T-helper 9 cell (primary cell): ENCODE measurements around the gene INSYN2A.

Source experiments
- DNase-seq: peaks from one replicate; pipeline ENCODE4 v3.0.0-alpha.2; 2020

Gene INSYN2A

DNA sequence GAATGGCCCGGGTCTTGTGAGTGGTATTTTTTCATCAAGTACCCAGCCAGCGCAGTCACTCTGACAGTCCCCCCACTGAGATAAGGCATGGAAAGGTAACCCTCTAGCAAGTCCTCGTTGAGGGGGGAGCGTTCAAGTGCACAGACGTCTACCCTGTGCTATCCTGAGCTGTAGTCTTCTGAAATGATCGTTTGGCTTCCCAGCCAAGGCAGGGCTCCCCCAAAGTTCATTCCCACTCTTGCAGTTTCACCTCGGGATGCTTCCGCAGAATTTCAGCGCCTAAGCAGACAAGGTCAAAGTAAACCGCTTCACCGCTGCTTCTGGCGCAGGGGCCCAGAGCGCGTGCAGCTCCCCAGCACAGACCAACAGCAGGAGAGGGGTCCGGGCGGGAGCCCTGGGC lies 1.8 kb downstream of the INSYN2A start:
- no peak for DNase-seq

DNA sequence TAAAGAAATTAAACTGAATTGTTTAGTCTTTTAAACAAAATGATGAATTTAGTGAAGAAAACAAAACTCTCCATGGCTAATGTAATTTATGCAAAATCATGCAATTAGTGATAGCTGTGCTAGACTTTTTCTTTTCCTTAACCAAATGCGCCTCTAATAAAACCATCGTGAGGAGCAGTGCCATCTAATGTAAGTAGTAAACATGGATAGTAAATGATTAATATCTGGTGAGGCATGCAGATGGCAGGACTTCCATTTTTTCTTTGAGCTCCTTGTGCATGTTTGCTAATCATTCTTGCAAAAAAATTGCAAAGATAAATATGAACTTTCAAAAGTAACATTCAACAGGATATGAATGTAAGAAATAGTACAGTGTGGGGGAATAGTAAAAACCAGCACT lies 2.3 kb downstream of the INSYN2A start:
- DNase-seq, result no peak

DNA sequence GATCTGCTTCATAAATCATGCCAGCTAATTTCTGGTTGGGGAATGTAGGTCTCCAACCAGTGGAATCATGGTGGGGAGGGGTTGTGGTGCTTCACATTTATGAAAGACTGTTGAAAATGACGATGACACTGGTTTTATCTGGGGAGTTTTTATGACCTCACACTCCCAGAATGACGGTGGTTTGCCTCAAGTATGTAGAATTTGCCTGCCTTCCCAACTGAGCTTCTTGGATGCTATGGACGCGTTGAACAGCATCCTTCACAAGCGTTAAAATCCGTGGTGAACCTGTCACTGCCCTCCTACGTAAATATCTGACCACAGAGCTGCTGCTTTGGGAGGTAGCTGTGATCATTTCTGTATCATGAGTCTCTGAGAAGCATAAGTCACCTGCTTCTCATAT lies 3.3 kb downstream of the INSYN2A start:
- DNase-seq, result no peak

DNA sequence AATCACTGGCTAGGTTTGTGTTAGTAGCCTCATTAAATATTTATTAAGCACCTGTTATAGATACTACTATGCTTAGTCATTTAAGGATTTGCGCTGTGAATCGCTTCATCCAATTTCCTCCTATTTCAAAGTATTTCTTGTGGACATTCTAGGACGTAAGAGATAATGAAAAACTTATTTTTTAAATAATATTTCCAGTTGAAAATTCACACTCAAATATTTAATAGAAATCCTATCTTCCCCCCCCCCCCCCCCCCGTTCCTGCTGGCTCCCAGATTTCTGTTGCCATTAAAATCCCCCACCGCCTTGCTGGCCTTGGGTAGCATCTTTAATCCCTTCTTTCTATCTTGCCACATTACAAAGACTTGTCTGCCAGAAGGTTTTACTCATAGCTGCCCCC lies 6.0 kb downstream of the INSYN2A start:
- no peak for DNase-seq

DNA sequence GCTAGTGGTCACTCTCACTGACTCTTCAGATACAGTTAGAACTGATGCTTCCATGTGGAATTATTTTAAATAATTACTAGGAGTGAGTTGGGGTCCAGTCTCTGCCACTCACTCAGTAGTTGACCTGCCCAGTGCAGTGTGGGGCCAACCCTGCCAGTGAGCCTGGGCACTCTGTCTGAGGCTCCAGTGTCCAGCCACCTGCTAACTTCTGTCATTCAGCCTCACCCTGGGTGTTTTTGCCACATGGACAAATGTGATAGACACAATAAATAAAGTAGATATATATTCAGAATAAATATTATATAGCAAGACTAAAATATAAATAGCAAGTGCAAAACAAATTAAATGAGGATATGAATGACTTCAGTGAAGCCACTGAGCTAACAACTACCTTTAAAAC lies 7.2 kb downstream of the INSYN2A start:
- no peak for DNase-seq

DNA sequence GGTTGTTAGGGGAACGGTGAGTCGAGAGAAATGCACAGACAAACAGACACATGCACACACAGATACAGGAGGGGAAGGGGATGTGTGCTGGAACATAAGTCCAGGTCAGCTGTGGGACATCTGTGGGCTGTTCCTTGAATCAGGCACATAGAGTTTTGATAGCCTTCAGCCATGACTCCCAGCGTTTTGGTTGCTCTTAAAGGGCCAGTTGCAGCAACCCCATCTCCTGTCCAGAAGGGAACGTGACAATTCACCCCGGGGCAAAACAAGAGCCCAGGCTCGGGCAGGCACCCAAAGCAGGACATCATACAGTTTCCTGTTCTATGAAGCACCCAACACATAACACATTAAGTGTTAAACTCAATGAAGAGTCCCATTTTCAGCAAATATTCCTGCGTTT lies 9.6 kb downstream of the INSYN2A start:
- no peak for DNase-seq

DNA sequence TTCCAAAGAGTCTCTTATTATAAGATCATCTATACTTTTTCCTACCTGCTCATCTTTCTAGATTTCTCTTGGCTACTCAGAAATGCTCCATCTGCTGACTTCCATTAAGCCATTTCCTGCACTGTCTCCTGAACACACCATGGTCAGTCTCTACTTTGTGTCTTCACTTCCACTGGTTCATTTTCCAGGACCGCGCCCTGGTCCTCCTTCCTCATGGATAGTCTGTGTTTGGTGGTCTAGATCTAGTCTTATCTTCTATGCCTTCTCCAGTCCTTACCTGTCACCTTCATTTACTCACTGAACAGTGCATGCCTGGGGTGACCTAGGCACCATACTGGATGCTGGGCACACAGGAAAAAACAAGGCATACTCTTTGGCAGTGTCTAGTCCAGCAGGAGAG lies 11.8 kb downstream of the INSYN2A start:
- DNase-seq, result no peak

DNA sequence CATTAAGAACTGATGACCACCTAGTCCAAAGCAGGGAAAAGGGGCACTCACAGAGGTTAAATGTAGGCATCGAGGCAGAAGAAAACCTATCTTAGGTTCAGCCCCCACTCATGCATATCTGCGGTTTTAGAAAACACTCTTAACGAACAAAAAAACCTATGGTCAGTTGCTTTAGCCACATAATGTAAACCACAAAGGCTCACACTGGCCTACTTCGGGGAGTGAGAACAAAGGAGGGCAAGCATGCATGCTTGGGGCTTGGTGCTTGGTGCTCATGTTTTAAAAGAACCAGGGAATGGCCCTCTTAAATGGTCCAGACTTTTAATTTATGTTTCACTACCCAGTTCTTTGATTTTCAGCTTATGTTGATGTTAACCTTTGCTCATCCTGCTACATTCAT lies 14.2 kb downstream of the INSYN2A start:
- DNase-seq, result no peak

DNA sequence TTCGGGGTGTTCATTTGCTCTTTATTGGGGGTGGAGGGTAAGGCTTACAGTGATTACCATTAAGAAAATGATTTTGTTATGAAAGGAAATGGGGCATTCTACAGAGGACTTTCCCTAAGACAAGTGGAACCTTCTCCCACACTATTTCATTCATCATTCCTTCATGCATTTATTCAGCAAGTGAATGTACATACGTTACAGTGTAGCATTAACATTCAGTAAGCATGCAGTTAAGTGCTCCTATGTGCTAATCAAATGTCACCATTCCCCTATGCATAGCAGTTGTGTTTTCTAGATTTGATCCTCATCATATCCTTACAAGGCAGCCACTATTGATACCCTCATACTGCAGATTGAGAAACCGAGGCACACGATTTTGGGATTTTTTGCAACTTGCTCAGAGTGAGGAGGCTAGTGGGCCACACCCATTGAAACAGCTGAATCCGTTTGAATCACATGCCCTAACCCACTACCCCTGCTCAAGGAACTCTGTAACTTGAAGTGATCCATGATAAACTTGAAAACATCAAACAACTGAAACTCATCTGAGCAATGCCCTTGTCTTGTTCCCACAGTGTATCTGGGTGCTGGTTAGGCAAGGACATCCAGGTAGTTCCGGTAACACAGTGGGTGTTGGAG lies 16.7 kb downstream of the INSYN2A start:
- no peak for DNase-seq

DNA sequence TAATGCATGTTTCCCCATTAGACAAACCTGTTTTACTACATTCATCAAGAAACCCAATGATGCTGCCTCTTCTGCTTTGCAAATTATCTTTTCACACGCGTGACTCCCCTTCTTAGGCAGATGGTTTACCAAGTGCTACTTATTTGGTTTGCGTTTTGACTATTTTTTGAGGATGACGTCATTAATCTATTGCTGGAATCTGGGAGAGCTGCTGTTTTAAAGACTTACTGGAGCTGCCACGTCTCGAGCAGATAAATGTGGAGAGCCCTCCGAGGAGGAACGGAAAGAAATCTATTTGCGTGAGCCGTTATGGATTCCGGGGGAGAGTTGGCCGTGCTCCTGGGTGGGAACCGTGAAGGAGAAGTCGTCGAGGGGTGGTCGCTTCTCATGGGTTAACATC lies 19.7 kb downstream of the INSYN2A start:
- DNase-seq, result no peak

DNA sequence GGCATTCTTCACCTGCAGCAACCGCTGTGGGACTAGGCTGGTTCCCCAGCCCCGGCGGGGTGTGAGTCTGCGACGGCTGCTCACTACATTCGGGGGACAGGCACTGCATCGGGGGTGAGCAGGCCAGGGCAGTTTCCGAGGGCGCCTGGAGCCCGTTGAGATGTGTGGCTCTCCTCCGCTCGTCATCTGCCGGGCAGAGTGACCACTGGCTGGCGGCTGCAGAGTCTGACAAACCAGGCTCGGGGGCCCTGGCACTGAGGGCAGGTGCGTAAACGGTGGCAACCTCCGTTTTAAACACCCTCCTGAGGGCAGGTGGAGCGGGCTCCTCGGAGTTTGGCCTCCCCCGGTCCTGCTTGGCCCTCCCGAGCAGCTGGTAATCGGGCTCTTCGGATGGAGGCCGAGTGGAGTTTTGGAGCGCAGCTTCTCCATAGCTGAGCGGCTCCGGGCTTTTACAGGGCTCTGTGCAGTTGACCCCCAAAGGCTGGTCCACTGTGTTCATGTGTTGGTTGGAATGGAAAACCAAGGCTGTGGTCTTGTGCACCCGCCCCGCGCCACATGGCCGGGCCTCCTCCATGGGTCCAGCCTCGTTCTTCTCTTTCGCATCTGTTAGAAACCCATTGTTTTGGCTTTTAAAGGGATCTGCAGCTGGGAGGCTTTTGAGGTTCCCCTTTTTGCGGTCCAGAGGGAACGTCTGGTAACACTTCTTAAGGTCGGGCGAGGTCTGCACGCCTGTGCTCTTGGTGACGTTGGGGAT lies 20.9 kb downstream of the INSYN2A start:
- no peak for DNase-seq

DNA sequence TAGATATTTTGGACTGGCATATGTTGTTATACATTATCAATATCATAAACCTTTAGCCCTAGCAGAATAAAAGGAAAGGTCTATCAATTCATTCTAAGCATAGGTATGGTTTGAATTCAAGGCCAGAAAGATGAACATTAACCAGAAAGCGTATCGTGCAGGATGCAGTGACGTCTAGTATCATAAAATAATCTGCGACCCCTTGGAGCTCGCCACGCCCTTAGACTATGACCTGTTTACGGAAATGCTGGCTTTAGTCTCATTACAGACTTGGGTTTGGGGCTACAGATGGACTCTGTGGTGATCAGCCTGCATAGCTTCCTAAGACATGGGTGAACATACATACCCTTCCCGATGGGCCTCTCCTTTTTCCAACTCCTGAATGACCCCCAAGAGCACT lies 21.5 kb downstream of the INSYN2A start:
- DNase-seq, result no peak

DNA sequence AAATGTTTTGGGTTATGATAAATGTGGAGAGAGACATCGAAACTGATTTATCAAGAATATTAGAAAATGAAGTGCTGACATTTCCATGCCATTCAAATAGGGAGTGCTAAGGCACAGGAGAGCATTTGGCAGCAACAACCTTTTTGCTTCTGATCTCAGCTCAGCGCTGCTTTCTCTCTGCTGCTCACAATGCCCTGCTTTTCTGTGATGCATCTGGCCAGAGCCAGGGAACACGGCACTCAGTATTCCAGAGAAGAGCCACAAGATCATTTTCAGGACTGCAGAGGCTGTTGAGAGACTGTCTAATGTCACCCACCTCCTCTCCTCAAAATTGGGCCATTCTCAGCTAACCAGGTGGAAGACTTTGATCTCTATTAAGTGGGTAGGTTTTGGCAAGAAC lies 28.1 kb downstream of the INSYN2A start:
- no peak for DNase-seq

DNA sequence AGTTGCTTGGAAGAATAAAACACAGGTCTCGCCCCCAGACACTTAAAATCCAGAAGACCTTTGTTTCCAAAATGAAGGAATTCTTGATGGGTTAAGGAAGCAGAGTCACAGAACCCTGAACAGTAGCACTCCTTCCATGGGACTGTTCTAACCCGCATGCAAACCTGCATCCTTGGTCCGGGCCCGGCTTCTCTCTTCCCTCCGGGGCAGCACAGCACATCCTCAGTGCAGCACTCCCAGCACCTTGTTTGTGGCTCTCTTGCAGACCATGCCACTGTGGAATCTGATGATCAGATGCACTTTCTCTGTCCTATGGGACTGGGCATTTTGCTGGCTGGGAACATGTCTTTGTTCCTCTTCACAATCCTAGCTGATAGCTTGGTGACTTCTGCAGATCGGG lies 33.5 kb downstream of the INSYN2A start:
- DNase-seq, result no peak

DNA sequence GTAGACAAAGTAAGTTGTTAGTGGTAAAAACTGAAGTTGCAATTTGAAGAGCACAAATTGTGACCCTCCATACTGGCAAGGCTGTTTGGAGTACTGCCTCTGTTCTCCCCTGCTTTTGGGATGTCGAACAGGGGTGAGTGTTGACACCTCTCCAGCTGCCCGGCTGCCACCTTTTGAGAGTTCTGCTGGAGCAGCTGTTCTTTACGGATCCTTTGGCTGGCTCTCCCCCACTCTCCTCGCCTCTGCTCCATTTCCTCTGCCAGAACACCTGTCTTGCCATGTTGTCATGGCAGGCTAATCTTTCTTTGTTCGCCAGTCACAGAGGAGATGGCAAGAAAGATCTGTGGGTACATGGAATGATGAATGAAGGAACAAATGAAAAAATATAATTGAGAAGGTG lies 34.9 kb downstream of the INSYN2A start:
- no peak for DNase-seq

DNA sequence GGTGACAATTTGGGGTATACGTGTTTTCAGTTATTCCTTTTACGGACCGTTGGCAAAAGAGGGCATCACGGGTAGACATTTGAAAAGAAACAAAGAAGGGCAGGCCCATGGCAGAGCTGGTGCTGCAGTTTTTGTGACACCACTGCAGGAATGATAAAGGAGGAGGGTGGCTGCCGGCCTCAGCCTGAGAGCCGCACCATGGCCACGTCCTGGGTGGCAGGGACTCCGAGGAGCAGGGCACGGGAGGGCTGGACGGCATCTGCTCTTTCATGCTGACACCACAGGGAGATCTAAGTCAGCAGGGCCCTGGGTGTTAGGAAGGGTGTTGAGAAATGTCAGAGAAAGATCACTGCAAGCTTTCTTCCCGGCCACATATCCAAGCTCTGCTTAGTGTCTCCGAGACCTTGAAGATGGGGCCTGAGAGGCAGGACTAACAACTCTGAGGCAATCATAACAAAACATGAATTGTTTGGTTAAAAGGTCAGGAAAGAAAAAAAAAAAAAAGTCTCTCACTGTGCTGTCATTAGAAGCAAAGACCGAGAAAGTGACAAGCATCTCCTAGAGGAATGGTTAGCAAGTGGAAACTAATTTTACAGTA lies 36.6 kb downstream of the INSYN2A start:
- DNase-seq, result no peak

DNA sequence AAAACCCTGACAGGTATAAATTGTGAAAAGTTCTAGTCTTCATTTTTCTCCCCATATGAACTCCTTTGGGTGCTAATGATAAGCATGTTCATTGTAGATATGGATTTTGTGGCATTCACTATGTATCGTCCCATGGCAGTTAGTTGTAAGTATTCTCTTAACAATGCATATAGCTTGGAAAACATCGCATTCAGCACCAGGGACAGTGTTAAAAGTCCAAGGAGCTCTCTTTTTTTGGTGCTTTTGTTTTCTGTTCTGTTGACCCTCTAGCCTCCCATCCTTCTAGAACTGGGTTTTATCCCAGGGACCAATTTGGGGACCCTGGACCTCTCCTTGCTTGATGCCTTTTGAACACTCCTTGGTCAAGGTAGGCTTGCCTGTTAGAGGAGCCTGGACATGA lies 37.7 kb downstream of the INSYN2A start:
- no peak for DNase-seq

DNA sequence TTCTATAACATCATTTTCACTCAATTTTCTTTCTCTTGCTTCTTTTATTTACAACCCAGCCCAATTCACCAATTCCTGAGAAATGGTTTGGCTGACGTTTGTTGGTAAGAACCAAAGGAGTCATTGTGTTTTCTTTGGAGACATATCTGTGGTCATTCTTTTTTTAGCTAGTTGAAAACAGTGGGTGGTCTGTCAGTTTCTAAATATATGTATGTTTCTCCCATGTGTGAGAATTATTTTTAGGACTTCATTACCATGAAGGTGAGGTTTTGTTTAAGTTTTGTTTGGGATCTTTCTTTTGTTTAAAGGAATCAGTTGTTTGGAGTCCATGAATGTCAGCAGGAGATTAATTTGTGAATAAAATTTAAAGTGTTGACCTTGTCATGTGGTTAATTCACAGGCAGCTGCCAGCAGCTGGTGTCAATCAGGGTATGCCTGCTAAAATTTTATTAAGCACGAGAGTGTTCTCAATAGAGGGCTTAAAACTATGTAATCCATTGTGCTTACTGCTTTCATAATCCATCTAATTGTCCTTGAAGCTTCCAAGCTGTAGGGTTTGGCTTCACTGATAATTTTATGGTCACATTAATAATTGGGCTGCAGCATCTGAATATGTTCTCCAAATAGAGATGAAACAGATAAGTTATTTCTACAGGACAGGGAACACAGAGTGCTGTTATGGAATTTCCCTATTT lies 38.7 kb downstream of the INSYN2A start:
- DNase-seq, result no peak

DNA sequence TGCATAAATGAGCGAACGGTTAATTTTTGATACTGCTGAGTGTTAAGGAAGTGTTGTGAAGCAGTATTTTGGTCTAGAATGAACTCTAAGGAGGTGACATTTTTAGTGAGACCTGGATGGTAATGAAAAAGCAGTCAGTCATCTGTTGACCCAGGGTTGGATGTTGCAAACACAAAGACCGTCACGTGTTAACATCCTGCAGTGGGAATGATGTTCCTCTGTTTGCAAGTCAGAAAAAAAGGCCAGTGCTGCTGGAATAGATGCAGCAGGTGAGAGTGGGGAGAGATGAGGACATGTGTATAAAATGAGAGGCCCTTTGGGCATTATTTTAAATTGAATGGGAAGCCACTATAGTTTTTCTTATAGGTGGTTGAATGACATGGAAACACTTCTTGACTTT lies 39.3 kb downstream of the INSYN2A start:
- DNase-seq, result no peak

DNA sequence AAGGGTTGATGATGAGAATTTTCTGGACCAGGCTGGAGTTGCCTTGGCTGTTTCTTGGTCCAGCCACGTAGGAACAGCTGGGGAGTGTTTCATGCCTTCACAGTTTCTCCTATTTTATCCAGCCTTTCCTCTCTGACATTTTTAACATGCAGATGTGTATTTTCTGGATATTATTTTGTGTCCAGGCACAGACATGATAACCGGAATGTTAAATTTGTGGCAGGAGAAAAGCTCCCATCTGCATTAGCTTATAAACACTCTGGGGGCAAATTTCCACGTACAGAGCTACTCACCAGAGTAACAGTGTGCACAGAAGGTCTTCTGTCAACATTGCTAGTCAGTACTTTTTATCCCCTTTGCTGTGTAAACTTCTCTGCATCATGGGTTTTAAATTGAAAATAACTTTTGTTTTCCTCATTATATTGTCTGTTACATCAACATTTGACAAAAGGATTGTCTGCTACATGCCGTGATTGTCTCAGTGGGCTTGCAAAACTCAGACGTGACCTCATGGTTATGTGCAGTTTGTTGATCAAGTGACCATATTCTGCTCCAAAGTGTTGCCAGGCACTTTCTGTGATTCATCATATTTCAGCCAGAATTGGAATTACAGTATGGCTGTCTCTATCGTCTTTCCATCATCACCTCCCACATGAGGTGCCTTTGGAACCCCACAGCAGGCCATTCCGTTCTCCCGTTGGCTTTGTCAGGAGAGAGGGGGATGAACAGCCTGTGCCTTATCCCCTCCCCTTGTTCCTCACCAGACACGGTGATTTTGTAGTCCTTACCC lies 41.4 kb downstream of the INSYN2A start:
- DNase-seq, result no peak

DNA sequence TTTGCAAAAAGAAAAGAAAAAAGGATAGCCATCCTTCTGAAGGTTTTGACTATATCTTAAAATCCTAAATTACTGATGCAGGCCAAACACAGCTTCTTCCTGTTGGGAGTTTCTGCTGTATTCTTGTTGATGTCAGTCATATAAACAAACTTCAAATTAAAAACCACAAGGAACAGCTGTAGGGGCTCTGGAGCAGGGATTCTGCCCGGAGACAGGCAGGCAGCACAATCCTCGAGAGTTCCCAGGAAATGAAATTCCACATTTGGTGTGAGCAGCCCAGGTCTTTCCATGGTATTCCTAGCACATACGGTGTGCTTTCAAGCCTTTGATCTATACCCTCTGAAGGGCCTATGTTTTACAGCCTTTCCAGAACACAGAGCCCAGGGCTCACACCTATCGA lies 43.2 kb downstream of the INSYN2A start:
- no peak for DNase-seq

DNA sequence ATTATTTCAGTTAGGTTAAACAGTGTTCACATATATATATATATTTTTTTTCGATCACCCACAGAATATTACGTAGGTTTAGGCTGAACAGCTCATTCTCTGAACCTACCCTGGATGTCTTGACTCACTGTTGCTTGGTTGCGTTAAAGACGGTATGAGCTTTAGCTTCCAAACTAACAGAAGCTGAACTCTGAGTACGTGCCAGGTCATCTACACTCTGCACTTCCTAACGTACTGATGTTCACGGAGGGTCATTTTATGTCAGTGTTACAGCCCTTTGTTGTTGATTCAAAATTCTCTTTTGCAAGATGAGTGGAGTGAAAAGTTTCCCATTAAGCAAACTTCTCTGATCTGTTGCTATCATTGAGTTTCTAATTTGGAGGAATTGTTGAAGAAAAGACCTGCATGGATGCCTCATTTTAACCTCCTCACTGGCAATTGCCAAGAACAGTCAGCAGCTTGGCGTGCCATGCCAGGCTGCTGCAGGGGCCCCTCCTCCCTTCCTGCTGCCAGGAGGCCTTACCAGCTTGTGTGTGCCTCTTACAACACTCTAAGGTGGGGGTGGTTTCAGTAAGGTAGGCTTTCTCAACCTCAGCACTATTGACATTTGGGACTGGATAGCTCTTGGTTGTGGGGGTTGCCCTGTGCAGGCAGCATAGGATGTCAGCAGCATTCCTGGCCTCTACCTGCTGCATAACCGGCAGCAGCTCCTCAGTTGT lies 44.3 kb downstream of the INSYN2A start:
- DNase-seq, result no peak
